Measurements from ENCODE around the gene LRCH4.

LRCH4 gene

GRCh38 chr7:100585511-100586265 lies at the start of gene LRCH4:
TSS of gene LRCH4 (minus strand) at chr7:100586129. CDS start at chr7:100586100, 29 bp downstream.
- peak; percentile 72 for DNase-seq

- peak; percentile 68 for DNase-seq
Observed at GRCh38 chr7:100632951-100633717, 47.2 kb upstream of the LRCH4 start.

GRCh38 chr7:100630066-100630465 lies 44.1 kb upstream of the LRCH4 start:
- DNase-seq: no peak

- no peak for DNase-seq
Observed at GRCh38 chr7:100629117-100629716, 43.3 kb upstream of the LRCH4 start.

- no peak for DNase-seq
Observed at GRCh38 chr7:100627238-100627549, 41.3 kb upstream of the LRCH4 start.

GRCh38 chr7:100626530-100627237 lies 40.8 kb upstream of the LRCH4 start:
- peak; percentile 77 for DNase-seq

- DNase-seq: no peak
Observed at GRCh38 chr7:100626055-100626454, 40.1 kb upstream of the LRCH4 start.

GRCh38 chr7:100623951-100624824 lies 38.3 kb upstream of the LRCH4 start:
- DNase-seq: no peak

GRCh38 chr7:100621554-100621953 lies 35.6 kb upstream of the LRCH4 start:
- no peak for DNase-seq

- DNase-seq: no peak
Observed at GRCh38 chr7:100620804-100621203, 34.9 kb upstream of the LRCH4 start.

- no peak for DNase-seq
Observed at GRCh38 chr7:100620239-100620638, 34.3 kb upstream of the LRCH4 start.

- DNase-seq: no peak
Observed at GRCh38 chr7:100614308-100614861, 28.5 kb upstream of the LRCH4 start.

- DNase-seq: no peak
Observed at GRCh38 chr7:100613412-100614175, 27.7 kb upstream of the LRCH4 start.

- no peak for DNase-seq
Observed at GRCh38 chr7:100612730-100613390, 26.9 kb upstream of the LRCH4 start.

GRCh38 chr7:100611983-100612729 lies 26.2 kb upstream of the LRCH4 start, which contains the start of gene MOSPD3:
TSS of gene MOSPD3 (plus strand) at chr7:100612540. CDS start at chr7:100612792, 252 bp downstream.
- DNase-seq: peak; percentile 99

- no peak for DNase-seq
Observed at GRCh38 chr7:100609958-100610357, 24.0 kb upstream of the LRCH4 start.

- no peak for DNase-seq
Observed at GRCh38 chr7:100607111-100607510, 21.2 kb upstream of the LRCH4 start.

GRCh38 chr7:100606313-100606712 lies 20.4 kb upstream of the LRCH4 start:
- DNase-seq: no peak

All from activated CD4-positive, CD25-positive, alpha-beta regulatory T cell treated with anti-CD3 and anti-CD28 coated beads, Interleukin-2, amount 50 U/mL, for 72 hours (primary cell).